ENCODE results near the gene MYRF. TPM values are rescaled to one million over a fixed set of nuclear protein-coding genes. Genes with fewer than 3 reads are reported as not detected.

MYRF gene
- total RNA-seq, 2 experiments from 2014 or later = 0.25 to 0.57 TPM

DNA sequence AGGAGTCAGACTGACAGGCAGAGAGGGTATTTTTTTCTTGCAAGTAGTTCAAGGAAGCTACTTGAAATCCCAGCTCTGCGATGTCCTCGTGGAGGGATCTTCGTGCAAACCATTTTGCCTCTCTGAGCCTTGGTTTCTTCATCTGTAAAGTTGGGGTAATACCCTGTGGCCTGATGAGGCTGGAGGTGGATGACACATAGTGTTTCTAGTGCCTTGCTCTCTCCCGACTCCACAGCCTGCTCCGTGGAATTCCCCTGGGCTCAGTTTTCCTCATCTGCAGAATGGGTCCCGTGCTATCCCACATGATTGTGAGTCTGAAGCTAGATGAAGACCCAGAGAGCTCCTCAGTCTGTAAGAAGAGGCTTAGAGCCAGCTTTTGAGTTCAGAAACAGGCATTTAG, 39.6 kb upstream of the MYRF start:
- no peak overlapping the region for H3K4me3 Mint-ChIP-seq
- H3K36me3 Mint-ChIP-seq (ENCODE audit: low read depth) = no peaks in the 10 kb centered on the region
- intact Hi-C loops (cut with DNase I, micrococcal nuclease) = no loop called here
- H3K27ac Mint-ChIP-seq = no peak overlapping the region
- no peak for DNase-seq
- ChIA-PET CTCF (interaction anchor here (1.5 kb wide), 1 partner anchor 21 kb away, joined by 8 read pairs; no protein-coding TSS in a partner anchor), POLR2A (no interaction called here)
- no peaks in the 10 kb centered on the region for H3K27me3 Mint-ChIP-seq
- ATAC-seq = no peak
- H3K4me1 Mint-ChIP-seq = no peaks in the 10 kb centered on the region
- H3K9me3 Mint-ChIP-seq (ENCODE audit: low read depth) = no peaks in the 10 kb centered on the region

DNA sequence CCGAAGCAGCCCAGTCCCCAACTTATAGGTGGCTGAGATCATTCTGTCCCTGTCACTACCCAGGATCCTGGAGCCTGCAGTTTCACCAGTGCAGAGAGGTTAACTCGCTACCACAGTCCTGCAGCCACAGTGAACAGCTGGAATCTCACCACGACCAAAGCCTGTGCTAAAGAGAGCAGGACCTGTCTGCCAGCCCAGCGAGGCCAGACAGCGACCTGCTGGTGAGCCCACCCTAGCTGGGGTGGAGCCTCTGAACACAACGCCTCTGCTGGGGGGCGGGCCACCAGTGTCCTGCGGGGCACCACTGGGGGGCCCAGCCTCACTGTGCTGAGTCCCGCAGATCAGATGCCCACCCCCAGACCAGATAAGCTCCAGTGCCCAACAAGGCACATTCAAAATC, 39.0 kb upstream of the MYRF start:
- intact Hi-C loops (cut with DNase I, micrococcal nuclease) = no loop called here
- no peaks in the 10 kb centered on the region for H3K36me3 Mint-ChIP-seq (ENCODE audit: low read depth)
- DNase-seq (no peak), ATAC-seq (no peak)
- ChIA-PET CTCF (interaction anchor here (1.5 kb wide), 1 partner anchor 20 kb away, joined by 8 read pairs; no protein-coding TSS in a partner anchor), POLR2A (no interaction called here)
- H3K27ac Mint-ChIP-seq = no peak overlapping the region
- H3K9me3 Mint-ChIP-seq (ENCODE audit: low read depth) = no peaks in the 10 kb centered on the region
- H3K27me3 Mint-ChIP-seq = no peaks in the 10 kb centered on the region
- no peaks in the 10 kb centered on the region for H3K4me1 Mint-ChIP-seq
- H3K4me3 Mint-ChIP-seq = no peak overlapping the region

DNA sequence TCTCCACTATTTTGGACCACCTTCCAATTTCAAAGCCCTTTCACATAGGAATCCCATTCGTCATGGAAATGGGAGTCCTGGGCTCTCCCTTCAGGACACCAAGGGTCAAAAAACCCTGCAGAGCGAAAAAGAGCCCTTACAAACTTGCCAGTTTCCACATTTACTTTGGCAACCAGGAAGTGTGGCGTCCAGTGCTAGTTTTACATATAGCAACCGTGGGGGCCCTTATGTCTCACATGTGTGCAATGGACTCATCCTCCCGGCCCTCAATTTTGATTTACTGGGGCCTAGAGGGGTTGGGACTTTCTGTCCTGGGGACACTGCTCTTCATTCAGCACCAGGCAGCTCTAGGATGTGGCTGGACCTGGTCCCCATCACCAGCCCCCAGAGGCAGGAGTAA, 38.5 kb upstream of the MYRF start:
- Mint-ChIP-seq H3K36me3 (ENCODE audit: low read depth) (no peaks in the 10 kb centered on the region), H3K27me3 (no peaks in the 10 kb centered on the region), H3K27ac (no peak overlapping the region), H3K9me3 (ENCODE audit: low read depth) (no peaks in the 10 kb centered on the region), H3K4me3 (no peak overlapping the region), H3K4me1 (no peaks in the 10 kb centered on the region)
- intact Hi-C loops (cut with DNase I, micrococcal nuclease) = no loop called here
- ATAC-seq (no peak), DNase-seq (no peak)
- ChIA-PET CTCF (no interaction called here), POLR2A (no interaction called here)

DNA sequence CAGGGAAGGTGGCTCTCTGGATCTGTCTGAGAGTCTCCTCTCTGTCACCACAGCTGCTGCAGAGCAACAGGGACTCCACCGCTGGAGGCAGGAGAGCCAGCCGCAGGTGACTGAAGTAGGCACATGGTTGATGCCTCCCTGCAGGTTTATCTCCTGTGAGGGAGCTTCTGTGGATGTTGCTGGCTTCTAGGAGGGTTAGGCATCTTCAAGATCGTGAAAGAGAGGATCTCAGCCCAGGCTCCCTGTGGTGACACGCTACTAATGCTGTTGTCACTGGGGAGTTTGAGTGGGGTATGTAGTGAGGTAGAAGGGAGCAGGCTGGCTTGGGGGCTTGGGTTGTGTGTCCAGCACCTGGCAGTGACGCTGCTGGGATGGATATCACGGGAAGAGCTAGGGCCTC, 38.1 kb upstream of the MYRF start:
- intact Hi-C loops (cut with DNase I, micrococcal nuclease) = no loop called here
- Mint-ChIP-seq H3K9me3 (ENCODE audit: low read depth) (no peaks in the 10 kb centered on the region), H3K27ac (no peak overlapping the region), H3K27me3 (no peaks in the 10 kb centered on the region), H3K36me3 (ENCODE audit: low read depth) (no peaks in the 10 kb centered on the region), H3K4me1 (no peaks in the 10 kb centered on the region), H3K4me3 (no peak overlapping the region)
- CTCF ChIA-PET = interaction anchor here (1.0 kb wide), 1 partner anchor 75 kb away, joined by 3 read pairs; no protein-coding TSS in a partner anchor
- no peak for ATAC-seq
- no peak for DNase-seq
- POLR2A ChIA-PET = no interaction called here

DNA sequence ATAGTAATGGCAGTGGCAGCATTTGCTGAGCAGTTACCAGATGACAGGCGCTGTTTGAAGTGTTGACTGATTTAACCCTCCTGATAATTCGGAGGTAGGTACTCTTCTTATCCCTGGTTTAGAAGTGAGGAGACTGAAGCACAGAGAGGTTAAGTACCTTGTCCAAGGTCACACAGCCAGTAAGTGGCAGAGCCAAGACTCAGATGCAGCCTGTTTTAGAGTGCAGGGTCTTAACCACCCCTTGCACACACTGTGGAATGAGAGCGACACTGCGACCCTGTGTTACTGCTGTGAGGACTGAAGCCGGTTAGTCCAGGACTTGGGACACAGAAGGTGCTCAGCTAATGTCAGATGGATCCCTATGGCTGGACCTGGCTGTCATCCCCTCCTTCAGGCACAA, 37.5 kb upstream of the MYRF start:
- Mint-ChIP-seq H3K36me3 (ENCODE audit: low read depth) (no peaks in the 10 kb centered on the region), H3K4me1 (no peaks in the 10 kb centered on the region), H3K9me3 (ENCODE audit: low read depth) (no peaks in the 10 kb centered on the region), H3K4me3 (no peak overlapping the region), H3K27me3 (no peaks in the 10 kb centered on the region), H3K27ac (no peak overlapping the region)
- ATAC-seq (no peak), DNase-seq (no peak)
- CTCF ChIA-PET = interaction anchor here (1.0 kb wide), 1 partner anchor 76 kb away, joined by 3 read pairs; no protein-coding TSS in a partner anchor
- POLR2A ChIA-PET = no interaction called here
- intact Hi-C loops (cut with DNase I, micrococcal nuclease) = no loop called here

DNA sequence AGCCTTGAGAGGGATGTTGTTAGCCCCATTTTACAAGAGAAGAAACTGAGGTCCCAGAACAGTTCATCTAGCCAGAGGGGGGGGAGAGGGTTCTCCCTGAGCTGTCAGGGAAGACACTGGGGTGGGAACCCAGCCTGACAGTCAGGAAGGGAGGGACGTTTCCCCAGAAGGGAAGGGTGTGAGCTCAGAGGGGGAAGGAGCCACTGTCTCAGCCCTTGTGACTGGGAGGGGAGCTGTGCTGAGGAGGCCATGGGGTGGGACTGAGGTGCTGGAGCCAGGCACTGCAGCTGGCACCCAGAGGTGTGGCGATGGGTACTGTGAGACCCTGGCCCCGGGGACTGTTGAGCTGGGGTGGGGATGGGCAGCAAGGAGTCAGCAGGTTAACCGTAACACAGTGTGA, 36.6 kb upstream of the MYRF start:
- no peaks in the 10 kb centered on the region for H3K36me3 Mint-ChIP-seq (ENCODE audit: low read depth)
- no peak overlapping the region for H3K4me3 Mint-ChIP-seq
- no peaks in the 10 kb centered on the region for H3K9me3 Mint-ChIP-seq (ENCODE audit: low read depth)
- CTCF ChIA-PET = interaction anchor here (0.8 kb wide), 1 partner anchor 18 kb away, joined by 3 read pairs; no protein-coding TSS in a partner anchor
- POLR2A ChIA-PET = no interaction called here
- ATAC-seq (no peak), DNase-seq (no peak)
- intact Hi-C loops (cut with DNase I, micrococcal nuclease) = no loop called here
- no peaks in the 10 kb centered on the region for H3K4me1 Mint-ChIP-seq
- H3K27ac Mint-ChIP-seq = no peak overlapping the region
- H3K27me3 Mint-ChIP-seq = no peaks in the 10 kb centered on the region

DNA sequence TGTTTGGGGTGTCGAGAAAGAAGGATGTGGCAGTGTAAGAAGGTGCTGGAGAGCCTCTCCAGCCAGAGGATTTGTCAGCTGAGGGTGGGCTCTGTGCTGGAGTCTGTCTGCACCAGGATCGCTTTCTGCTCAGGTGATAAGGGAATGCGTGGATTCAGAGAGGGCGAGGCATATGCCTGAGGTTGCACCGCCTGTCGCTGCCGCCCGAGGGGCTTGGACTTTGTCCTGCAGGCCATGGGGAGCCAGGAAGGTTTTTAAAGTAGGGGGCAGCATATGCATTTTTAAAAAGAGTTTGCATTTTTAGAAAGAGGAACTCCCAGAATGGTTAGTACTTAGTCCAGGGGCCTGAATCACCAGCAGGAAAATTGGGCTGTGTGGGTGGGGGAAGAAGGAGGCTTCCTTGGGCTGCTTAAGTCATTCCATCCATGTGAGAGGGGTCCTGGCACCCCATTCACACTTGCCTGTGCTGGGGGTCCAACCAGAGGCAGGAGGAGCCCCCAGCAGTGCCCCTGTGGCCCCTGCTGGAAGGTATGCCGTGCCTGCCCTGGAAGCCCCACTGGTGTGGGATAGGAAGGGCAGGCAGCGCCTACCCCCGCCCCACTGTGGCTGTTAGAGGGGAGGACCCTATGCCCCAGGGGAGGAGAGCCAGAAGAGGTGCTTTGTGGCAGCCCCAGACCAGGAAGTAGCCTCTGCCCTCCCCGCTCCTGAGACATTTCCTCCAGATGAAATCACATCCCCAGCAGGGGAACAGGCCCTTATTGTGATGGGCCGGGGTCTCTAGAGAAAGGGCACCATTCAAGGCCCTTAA, 35.8 kb upstream of the MYRF start:
- ChIA-PET POLR2A (interaction anchor here (0.6 kb wide), 1 partner anchor 13 kb away, joined by 8 read pairs; no protein-coding TSS in a partner anchor), CTCF (no interaction called here)
- no peak overlapping the region for H3K27ac Mint-ChIP-seq
- no peaks in the 10 kb centered on the region for H3K36me3 Mint-ChIP-seq (ENCODE audit: low read depth)
- H3K4me3 Mint-ChIP-seq = no peak overlapping the region
- no peak for ATAC-seq
- intact Hi-C loops (cut with DNase I, micrococcal nuclease) = no loop called here
- H3K9me3 Mint-ChIP-seq (ENCODE audit: low read depth) = no peaks in the 10 kb centered on the region
- no peak for DNase-seq
- no peaks in the 10 kb centered on the region for H3K27me3 Mint-ChIP-seq
- no peaks in the 10 kb centered on the region for H3K4me1 Mint-ChIP-seq

DNA sequence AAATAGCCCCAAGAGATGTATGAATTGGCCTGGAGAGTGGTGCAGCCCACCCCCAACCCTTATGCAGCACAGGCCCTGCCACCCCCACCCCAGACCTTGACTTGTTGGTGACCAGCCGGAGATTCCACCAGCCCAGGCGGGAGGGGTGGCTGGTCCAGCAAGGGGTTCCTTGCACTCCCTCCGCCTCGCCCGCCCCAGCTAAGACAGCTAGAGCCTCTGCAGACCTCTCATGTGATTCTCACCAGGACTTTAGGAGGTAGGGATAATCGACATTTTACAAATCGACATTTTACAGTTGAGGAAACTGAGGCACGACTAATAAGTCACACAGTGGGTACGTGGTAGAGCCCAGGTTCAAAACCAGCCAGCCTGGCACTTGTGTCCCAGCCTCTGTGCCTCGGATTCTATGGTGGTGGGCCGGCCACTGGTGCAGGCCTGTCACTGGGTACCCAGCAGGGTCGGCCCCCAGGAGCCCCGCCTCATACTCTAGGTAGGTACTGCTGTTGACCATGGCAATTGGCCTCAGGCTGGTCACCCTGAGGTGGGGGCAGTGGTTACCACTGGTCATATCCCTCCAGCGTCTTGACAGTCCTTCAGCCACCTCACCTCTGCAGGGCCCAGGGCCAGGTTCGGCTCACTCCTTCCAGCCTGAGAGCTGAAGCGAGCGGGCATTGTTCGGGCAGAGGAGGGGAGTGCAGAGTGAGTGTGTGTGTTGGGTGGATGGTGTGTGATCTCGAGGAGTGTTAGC, 35.0 kb upstream of the MYRF start:
- no peak overlapping the region for H3K27ac Mint-ChIP-seq
- no peaks in the 10 kb centered on the region for H3K27me3 Mint-ChIP-seq
- H3K9me3 Mint-ChIP-seq (ENCODE audit: low read depth) = no peaks in the 10 kb centered on the region
- intact Hi-C loops (cut with DNase I, micrococcal nuclease) = no loop called here
- no peak for DNase-seq
- no peak overlapping the region for H3K4me3 Mint-ChIP-seq
- no peak for ATAC-seq
- POLR2A ChIA-PET = no interaction called here
- CTCF ChIA-PET = interaction anchor here (1.2 to 1.5 kb wide), 2 partner anchors 15 to 16 kb away, joined by 4 read pairs; no protein-coding TSS in a partner anchor
- H3K36me3 Mint-ChIP-seq (ENCODE audit: low read depth) = no peaks in the 10 kb centered on the region
- H3K4me1 Mint-ChIP-seq = no peaks in the 10 kb centered on the region

DNA sequence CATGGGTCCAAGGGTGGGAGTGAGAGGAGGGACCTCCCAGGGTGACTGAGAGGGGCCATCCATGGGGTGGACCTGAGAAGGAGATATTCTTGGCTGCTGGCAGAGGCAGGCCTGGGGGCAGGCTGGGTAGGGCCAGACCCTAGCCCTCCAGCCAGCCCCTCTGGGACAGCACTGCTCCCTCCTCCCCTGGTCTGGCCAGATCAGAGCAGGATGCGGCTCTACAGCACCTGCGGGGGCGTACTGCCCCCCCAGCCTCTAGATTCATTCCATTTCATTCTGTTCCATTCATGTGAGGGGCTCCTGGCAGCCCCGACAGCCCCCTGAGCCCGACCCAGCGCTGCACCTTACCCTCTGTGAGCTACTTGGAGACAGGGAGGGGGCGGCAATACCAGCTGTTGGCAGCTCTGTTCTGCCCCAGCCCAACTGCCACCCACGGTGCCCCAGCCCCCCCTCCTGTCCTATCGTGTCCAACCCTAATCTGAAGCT, 34.3 kb upstream of the MYRF start:
- no peak for DNase-seq
- POLR2A ChIA-PET = no interaction called here

DNA sequence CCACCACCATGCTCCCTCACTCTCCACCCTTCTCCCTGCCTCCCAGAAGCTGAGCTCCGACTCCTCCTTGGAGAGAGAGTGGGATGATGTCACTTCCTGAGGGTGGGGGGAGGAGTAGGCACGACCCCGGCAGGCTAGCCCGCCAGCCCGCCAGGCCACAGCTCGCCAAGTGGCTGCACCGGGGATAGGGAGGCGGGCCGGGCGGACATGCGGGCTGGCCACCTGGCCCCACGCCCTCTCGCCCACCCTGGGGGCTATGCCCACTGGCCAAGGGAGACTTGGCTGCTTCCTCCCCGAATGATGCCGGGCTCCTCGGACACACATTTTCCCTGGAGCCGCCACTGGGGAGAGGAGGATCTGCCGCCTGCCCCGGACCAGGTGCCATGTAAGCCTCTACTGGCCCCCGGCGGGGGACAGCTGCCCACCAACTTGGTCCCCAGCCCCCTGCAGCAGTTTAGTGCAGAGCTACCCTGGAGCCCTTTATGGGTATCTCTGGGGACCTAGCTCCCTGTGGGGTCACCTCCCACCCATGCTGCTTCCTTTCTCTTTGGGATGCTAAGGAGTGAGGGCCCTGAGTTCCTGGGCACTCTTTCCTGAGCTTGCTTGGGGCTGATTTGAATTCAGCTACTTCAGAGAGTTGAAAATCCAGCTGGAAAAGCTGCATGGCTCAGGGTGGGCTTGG, 33.7 kb upstream of the MYRF start:
- ATAC-seq = no peak
- POLR2A ChIA-PET = no interaction called here
- H3K27me3 Mint-ChIP-seq = no peaks in the 10 kb centered on the region

More for the DNA sequence above, 34.3 kb upstream of the MYRF start:
- CTCF ChIA-PET = interaction anchor here (1.2 to 1.5 kb wide), 2 partner anchors 14 to 16 kb away, joined by 4 read pairs; no protein-coding TSS in a partner anchor
- ATAC-seq = no peak
- no peak overlapping the region for H3K27ac Mint-ChIP-seq
- no peaks in the 10 kb centered on the region for H3K27me3 Mint-ChIP-seq
- H3K9me3 Mint-ChIP-seq (ENCODE audit: low read depth) = no peaks in the 10 kb centered on the region
- intact Hi-C loops (cut with DNase I, micrococcal nuclease) = no loop called here
- H3K36me3 Mint-ChIP-seq (ENCODE audit: low read depth) = no peaks in the 10 kb centered on the region
- H3K4me3 Mint-ChIP-seq = no peak overlapping the region
- H3K4me1 Mint-ChIP-seq = no peaks in the 10 kb centered on the region

DNA sequence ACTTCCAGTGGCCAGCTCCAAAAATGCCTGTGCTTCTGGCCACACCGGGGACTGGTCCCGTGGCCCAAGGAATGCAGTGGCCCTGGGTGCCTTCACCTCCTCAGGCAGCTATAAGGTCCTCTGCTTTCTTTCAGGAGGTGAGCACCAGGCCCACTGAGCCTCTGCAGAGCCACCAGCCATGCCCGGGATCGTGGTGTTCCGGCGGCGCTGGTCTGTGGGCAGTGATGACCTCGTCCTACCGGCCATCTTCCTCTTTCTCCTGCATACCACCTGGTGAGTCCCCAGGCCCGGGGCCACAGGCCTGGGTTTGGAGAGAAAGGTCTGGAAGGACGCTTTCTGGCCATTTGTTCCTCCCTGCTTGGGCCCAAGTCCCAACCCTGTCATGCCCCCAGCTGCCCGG, 32.5 kb upstream of the MYRF start:
- H3K9me3 Mint-ChIP-seq (ENCODE audit: low read depth) = no peaks in the 10 kb centered on the region
- POLR2A ChIA-PET = no interaction called here

More for the DNA sequence above, 33.7 kb upstream of the MYRF start:
- H3K36me3 Mint-ChIP-seq (ENCODE audit: low read depth) = no peaks in the 10 kb centered on the region
- no peak for DNase-seq
- H3K4me3 Mint-ChIP-seq = no peak overlapping the region
- CTCF ChIA-PET = interaction anchor here (0.7 to 1.5 kb wide), 4 partner anchors 13 to 170 kb away, joined by 3 to 4 read pairs (median 4); no protein-coding TSS in a partner anchor
- intact Hi-C loops (cut with DNase I, micrococcal nuclease) = no loop called here
- no peak overlapping the region for H3K27ac Mint-ChIP-seq
- no peaks in the 10 kb centered on the region for H3K9me3 Mint-ChIP-seq (ENCODE audit: low read depth)
- H3K4me1 Mint-ChIP-seq = no peaks in the 10 kb centered on the region

More for the DNA sequence above, 32.5 kb upstream of the MYRF start:
- Mint-ChIP-seq H3K27ac (no peak overlapping the region), H3K4me3 (no peak overlapping the region), H3K27me3 (no peaks in the 10 kb centered on the region), H3K4me1 (no peaks in the 10 kb centered on the region), H3K36me3 (ENCODE audit: low read depth) (no peaks in the 10 kb centered on the region)
- CTCF ChIA-PET = interaction anchor here (0.5 to 2.2 kb wide), 3 partner anchors 10 to 392 kb away, joined by 3 to 5 read pairs (median 3); no protein-coding TSS in a partner anchor
- DNase-seq (no peak), ATAC-seq (no peak)
- intact Hi-C loops (cut with DNase I, micrococcal nuclease) = no loop called here

Measured in activated CD4-positive, alpha-beta T cell treated with anti-CD3 and anti-CD28 coated beads for 36 hours (primary cell).